ENCODE measurements around the gene RNF13.
"Not testable (repeated sequence)": the region's sequence is repeated elsewhere in the genome, so short reads cannot be mapped to it uniquely, and the experiment has no call there.

RNF13 gene

GRCh38 chr3:149892371-149892770, 79.4 kb downstream of the RNF13 start:
- FAIRE-seq = no peak
- DNase-seq (ENCODE audit: insufficient read length, low spot score) = no peak

- FAIRE-seq (no peak), DNase-seq (ENCODE audit: insufficient read length, low spot score) (no peak)
Observed at GRCh38 chr3:149894205-149894604, 81.2 kb downstream of the RNF13 start.

GRCh38 chr3:149895339-149895738, 82.3 kb downstream of the RNF13 start:
- no peak for FAIRE-seq
- no peak for DNase-seq (ENCODE audit: insufficient read length, low spot score)

GRCh38 chr3:149895769-149896168, 82.8 kb downstream of the RNF13 start:
- FAIRE-seq = no peak

GRCh38 chr3:149898771-149899170, 85.8 kb downstream of the RNF13 start:
- DNase-seq (ENCODE audit: insufficient read length, low spot score) (no peak), FAIRE-seq (no peak)

More at GRCh38 chr3:149895769-149896168, 82.8 kb downstream of the RNF13 start:
- no peak for DNase-seq (ENCODE audit: insufficient read length, low spot score)

GRCh38 chr3:149900322-149900721, 87.3 kb downstream of the RNF13 start:
- DNase-seq (ENCODE audit: insufficient read length, low spot score) = no peak
- FAIRE-seq = no peak

- DNase-seq (ENCODE audit: insufficient read length, low spot score) (no peak), FAIRE-seq (no peak)
Observed at GRCh38 chr3:149901770-149902169, 88.8 kb downstream of the RNF13 start.

- FAIRE-seq (peak; percentile 42), DNase-seq (ENCODE audit: insufficient read length, low spot score) (no peak)
Observed at GRCh38 chr3:149902498-149903139, 89.6 kb downstream of the RNF13 start.

- no peak for DNase-seq (ENCODE audit: insufficient read length, low spot score)
- no peak for FAIRE-seq
Observed at GRCh38 chr3:149906036-149906435, 93.0 kb downstream of the RNF13 start.

GRCh38 chr3:149908424-149908957, 95.5 kb downstream of the RNF13 start:
- DNase-seq (ENCODE audit: insufficient read length, low spot score) = no peak
- FAIRE-seq = no peak

- DNase-seq (ENCODE audit: insufficient read length, low spot score) = no peak
- FAIRE-seq = no peak
Observed at GRCh38 chr3:149909923-149910322, 96.9 kb downstream of the RNF13 start.

- DNase-seq (ENCODE audit: insufficient read length, low spot score) (no peak), FAIRE-seq (peak; percentile 18)
Observed at GRCh38 chr3:149917124-149917667, 104.2 kb downstream of the RNF13 start.

- FAIRE-seq (no peak), DNase-seq (ENCODE audit: insufficient read length, low spot score) (no peak)
Observed at GRCh38 chr3:149919509-149919908, 106.5 kb downstream of the RNF13 start.

GRCh38 chr3:149920119-149920518, 107.1 kb downstream of the RNF13 start:
- no peak for FAIRE-seq
- DNase-seq (ENCODE audit: insufficient read length, low spot score) = no peak

- no peak for FAIRE-seq
- no peak for DNase-seq (ENCODE audit: insufficient read length, low spot score)
Observed at GRCh38 chr3:149933008-149933407, 120.0 kb downstream of the RNF13 start.

GRCh38 chr3:149933858-149934257, 120.8 kb downstream of the RNF13 start:
- FAIRE-seq = peak; percentile 54
- DNase-seq (ENCODE audit: insufficient read length, low spot score) = no peak

- FAIRE-seq (no peak), DNase-seq (ENCODE audit: insufficient read length, low spot score) (no peak)
Observed at GRCh38 chr3:149934524-149934923, 121.5 kb downstream of the RNF13 start.

GRCh38 chr3:149936812-149937230, 123.8 kb downstream of the RNF13 start:
- DNase-seq (ENCODE audit: insufficient read length, low spot score) (peak; percentile 8), FAIRE-seq (peak; percentile 83)

- FAIRE-seq; DNase-seq (ENCODE audit: insufficient read length, low spot score): not testable (repeated sequence)
Observed at GRCh38 chr3:149938392-149939055, 125.5 kb downstream of the RNF13 start.

- no peak for DNase-seq (ENCODE audit: insufficient read length, low spot score)
- no peak for FAIRE-seq
Observed at GRCh38 chr3:149941186-149941585, 128.2 kb downstream of the RNF13 start.

- DNase-seq (ENCODE audit: insufficient read length, low spot score) (no peak), FAIRE-seq (peak; percentile 23)
Observed at GRCh38 chr3:149941946-149942345, 128.9 kb downstream of the RNF13 start.

GRCh38 chr3:149942409-149942808, 129.4 kb downstream of the RNF13 start:
- DNase-seq (ENCODE audit: insufficient read length, low spot score) = no peak
- FAIRE-seq = no peak

All from GM19239 (cell line).